H1 (cell line): ENCODE data around the gene OGG1. TPM values are rescaled to one million over a fixed set of nuclear protein-coding genes. Genes with fewer than 3 reads are reported as not detected.

Source experiments
- CTCF ChIA-PET: fragments of 300-600 bp; sonication (Branson Sonifier 250); formaldehyde crosslinking; loops from one replicate; lab custom pipeline; 2021; ENCODE audit not compliant: partially characterized antibody; lab: Charles Lee
- POLR2A ChIA-PET: fragments of 300-600 bp; sonication (Branson Sonifier 250); formaldehyde crosslinking; loops from one replicate; lab custom pipeline; 2021; ENCODE audit warnings: inconsistent platforms; ENCODE audit not compliant: partially characterized antibody; lab: Charles Lee
- DNase-seq, 2 experiments: peaks; one replicate each; pipeline versions ENCODE4 v3.0.0 to v3.0.0-alpha.2; 2010 to 2022; ENCODE audit warnings: low spot score in 2 of 2, low read depth in 1 of 2, mixed read lengths in 1 of 2
- FAIRE-seq: peaks from 2 replicates; lab custom pipeline; 2011; peaks lifted over from hg19 to GRCh38; lab: Jason Lieb, UNC
- H2AFZ ChIP-seq: 2 replicates; pipeline ENCODE4 v1.8.1; 2012; ENCODE audit warnings: low read length, inconsistent platforms
- H2AK5ac ChIP-seq: 2 replicates; pipeline ENCODE4 v1.6.1; 2013; ENCODE audit warnings: low read depth, low read length
- H2BK120ac ChIP-seq: replicated peaks from 2 replicates; pipeline ENCODE3; 2013; ENCODE audit warnings: low read depth, low read length, inconsistent platforms
- H2BK12ac ChIP-seq: 2 replicates; pipeline ENCODE4 v1.6.1; 2013; ENCODE audit warnings: low read depth, low read length
- H2BK15ac ChIP-seq: 2 replicates; pipeline ENCODE4 v1.6.1; 2013; ENCODE audit warnings: low read length
- H2BK20ac ChIP-seq: 2 replicates; pipeline ENCODE4 v1.6.1; 2013; ENCODE audit warnings: low read length
- H2BK5ac ChIP-seq: 2 replicates; pipeline ENCODE4 v1.6.1; 2013; ENCODE audit warnings: low read depth, low read length
- H3K14ac ChIP-seq: 2 replicates; pipeline ENCODE4 v1.6.1; 2013; ENCODE audit warnings: inconsistent platforms; ENCODE audit not compliant: insufficient read length
- H3K18ac ChIP-seq: 2 replicates; pipeline ENCODE4 v1.6.1; 2013; ENCODE audit warnings: low read length; ENCODE audit errors: extremely low read depth
- H3K23ac ChIP-seq: 2 replicates; pipeline ENCODE4 v1.6.1; 2013; ENCODE audit warnings: inconsistent platforms; ENCODE audit not compliant: insufficient read length
- H3K23me2 ChIP-seq: 2 replicates; pipeline ENCODE4 v1.6.1; 2013; ENCODE audit warnings: low read depth, low read length
- H3K27ac ChIP-seq: 2 replicates; pipeline ENCODE4 v1.6.1; 2011; ENCODE audit warnings: low read depth, low read length, inconsistent platforms
- H3K27me3 ChIP-seq, 4 experiments: replicated peaks in 1 of 4; 1 replicate in 1 of 4; 2 replicates in 3 of 4; pipeline versions ENCODE4 v1.6.1 to v1.8.1; 2011 to 2013; ENCODE audit warnings: low read length in 3 of 4, mild to moderate bottlenecking in 3 of 4, inconsistent platforms in 2 of 4, mixed read lengths in 2 of 4, moderate library complexity in 1 of 4; ENCODE audit not compliant: control insufficient read depth in 3 of 4, insufficient read depth in 3 of 4; ENCODE audit errors: extremely low read depth in 1 of 4
- H3K36me3 ChIP-seq, 4 experiments: 2 replicates each; pipeline versions ENCODE4 v1.6.1 to v1.8.1; 2011 to 2013; ENCODE audit warnings: mild to moderate bottlenecking in 4 of 4, low read length in 3 of 4, moderate library complexity in 2 of 4, control low read depth in 1 of 4, inconsistent platforms in 1 of 4; ENCODE audit not compliant: insufficient read depth in 4 of 4, control insufficient read depth in 2 of 4
- H3K4ac ChIP-seq: replicated peaks from 2 replicates; pipeline ENCODE3; 2013; ENCODE audit warnings: low read length, low read depth, mixed read lengths, inconsistent platforms; ENCODE audit not compliant: insufficient read length
- H3K4me1 ChIP-seq, 4 experiments: replicated peaks in 1 of 4; 1 replicate in 1 of 4; 2 replicates in 3 of 4; pipeline versions ENCODE4 v1.6.1 to v1.8.1; 2011 to 2013; ENCODE audit warnings: low read length in 3 of 4, inconsistent platforms in 2 of 4, mixed read lengths in 1 of 4; ENCODE audit not compliant: insufficient read depth in 4 of 4, control insufficient read depth in 3 of 4
- H3K4me2 ChIP-seq, 2 experiments: 2 replicates each; pipeline versions ENCODE4 v1.6.1 to v1.8.1; 2011 to 2013; ENCODE audit warnings: low read depth in 2 of 2, low read length in 2 of 2, control low read depth in 1 of 2, inconsistent platforms in 1 of 2, mild to moderate bottlenecking in 1 of 2; ENCODE audit not compliant: insufficient read depth in 1 of 2
- H3K4me3 ChIP-seq, 4 experiments: fragments of 200-600, 300-600 bp in 1 of 4; sonication (generic), shearing (Covaris generic), sonication (Bioruptor Twin) in 1 of 4; 2 replicates each; pipeline versions ENCODE4 v1.5.1 to v1.8.1; 2011 to 2016; ENCODE audit warnings: low read length in 4 of 4, low read depth in 3 of 4, control low read depth in 2 of 4, inconsistent platforms in 2 of 4, mild to moderate bottlenecking in 2 of 4, mixed read lengths in 1 of 4, moderate library complexity in 1 of 4; ENCODE audit not compliant: insufficient read depth in 2 of 4; ENCODE audit errors: extremely low read depth in 1 of 4
- H3K56ac ChIP-seq: replicated peaks from 2 replicates; pipeline ENCODE3; 2013; ENCODE audit warnings: low read depth, mild to moderate bottlenecking, mixed read lengths, low read length, inconsistent platforms; ENCODE audit not compliant: insufficient read length
- H3K79me1 ChIP-seq: 2 replicates; pipeline ENCODE4 v1.6.1; 2013; ENCODE audit warnings: low read depth, low read length, control low read depth
- H3K79me2 ChIP-seq, 2 experiments: 2 replicates each; pipeline versions ENCODE4 v1.6.1 to v1.8.1; 2012 to 2013; ENCODE audit warnings: low read length in 2 of 2, mild to moderate bottlenecking in 2 of 2, inconsistent platforms in 1 of 2; ENCODE audit not compliant: insufficient read depth in 2 of 2, control insufficient read depth in 1 of 2
- H3K9ac ChIP-seq, 4 experiments: replicated peaks in 1 of 4; 1 replicate in 1 of 4; 2 replicates in 3 of 4; pipeline versions ENCODE4 v1.6.1 to v1.8.1; 2011 to 2013; ENCODE audit warnings: low read depth in 3 of 4, low read length in 3 of 4, control low read depth in 2 of 4, mild to moderate bottlenecking in 2 of 4, moderate library complexity in 2 of 4, inconsistent platforms in 1 of 4; ENCODE audit errors: extremely low read depth in 1 of 4
- H3K9me3 ChIP-seq, 2 experiments: 2 replicates each; pipeline versions ENCODE4 v1.6.1 to v1.8.1; 2012 to 2013; ENCODE audit warnings: mild to moderate bottlenecking in 2 of 2, moderate library complexity in 2 of 2, control low read depth in 1 of 2, inconsistent platforms in 1 of 2, low read depth in 1 of 2, low read length in 1 of 2, mixed read lengths in 1 of 2; ENCODE audit not compliant: insufficient read depth in 2 of 2
- H4K20me1 ChIP-seq, 2 experiments: replicated peaks in 1 of 2; 2 replicates each; pipeline versions ENCODE3 to v1.8.1; 2011 to 2013; ENCODE audit warnings: inconsistent platforms in 2 of 2, low read length in 2 of 2, mild to moderate bottlenecking in 1 of 2; ENCODE audit not compliant: insufficient read depth in 2 of 2, control insufficient read depth in 1 of 2
- H4K5ac ChIP-seq: 2 replicates; pipeline ENCODE4 v1.6.1; 2013; ENCODE audit warnings: low read length, low read depth, mixed read lengths, inconsistent platforms; ENCODE audit not compliant: insufficient read length
- H4K8ac ChIP-seq: 2 replicates; pipeline ENCODE4 v1.8.0; 2013; ENCODE audit warnings: mild to moderate bottlenecking, moderate library complexity, low read length, inconsistent platforms; ENCODE audit not compliant: insufficient read depth; ENCODE audit errors: extremely low read depth
- H4K91ac ChIP-seq: replicated peaks from 2 replicates; pipeline ENCODE3; 2013; ENCODE audit warnings: low read length, mixed read lengths, inconsistent platforms; ENCODE audit not compliant: insufficient read length
- BRCA1 ChIP-seq: IDR thresholded peaks from 2 replicates; pipeline ENCODE4 v1.6.1; 2012; ENCODE audit warnings: low read depth, low read length, improper control_type of control experiment
- CHD2 ChIP-seq: IDR thresholded peaks from 2 replicates; pipeline ENCODE4 v1.6.1; 2012; ENCODE audit warnings: low read length, improper control_type of control experiment
- CTBP2 ChIP-seq: IDR thresholded peaks from 2 replicates; pipeline ENCODE4 v1.7.0; 2011; ENCODE audit warnings: borderline replicate concordance, mild to moderate bottlenecking, moderate library complexity, mixed read lengths, low read length; ENCODE audit not compliant: insufficient read depth, insufficient read length
- KDM1A ChIP-seq: fragments of 200-600, 300-600 bp; sonication (generic); IDR thresholded peaks from 2 replicates; pipeline ENCODE4 v1.7.1; 2016; ENCODE audit warnings: mild to moderate bottlenecking, low read length, borderline replicate concordance
- NRF1 ChIP-seq: IDR thresholded peaks from 2 replicates; pipeline ENCODE4 v1.6.1; 2011; ENCODE audit warnings: mild to moderate bottlenecking, low read depth, low read length, improper control_type of control experiment
- RFX5 ChIP-seq: IDR thresholded peaks from 2 replicates; pipeline ENCODE4 v1.6.1; 2011; ENCODE audit warnings: low read depth, low read length, improper control_type of control experiment, borderline replicate concordance
- SAP30 ChIP-seq: fragments of 300-600 bp; sonication (generic); IDR thresholded peaks from 2 replicates; pipeline ENCODE4 v1.7.1; 2012; ENCODE audit warnings: low read length, moderate library complexity, mild to moderate bottlenecking, inconsistent platforms; ENCODE audit not compliant: insufficient read depth, insufficient replicate concordance
- TBP ChIP-seq: IDR thresholded peaks from 2 replicates; pipeline ENCODE4 v1.6.1; 2011; ENCODE audit warnings: low read depth, low read length, improper control_type of control experiment
- WGBS, 2 experiments: shearing (Covaris generic) in 1 of 2; methylation state at CpG; one replicate each; pipeline versions ENCODE4 v1.1.6 to v1.1.7; 2013 to 2015; ENCODE audit warnings: low lambda C conversion rate in 2 of 2, mixed read lengths in 2 of 2, inconsistent platforms in 1 of 2, low coverage in 1 of 2, missing lambda C conversion rate in 1 of 2; ENCODE audit not compliant: insufficient replicate concordance in 2 of 2, insufficient coverage in 1 of 2, insufficient read length in 1 of 2; ENCODE audit errors: extremely low coverage in 1 of 2, missing lambda C conversion rate in 1 of 2; 5-methylcytosine and 5-hydroxymethylcytosine counted together
- polyA plus RNA-seq, 7 experiments: library from polyadenylated mRNA; depleted of rRNA in 3 of 7; stranded (reverse) in 5 of 7; unstranded in 2 of 7; fragments of >200 nt in 5 of 7; fragments of 200-250 nt in 2 of 7; gene quantifications; 1 replicate in 5 of 7; 2 replicates in 1 of 7; 4 replicates in 1 of 7; pipeline versions ENCODE4 v1.2.1 to v1.2.3, GENCODE V29; 2011 to 2013; ENCODE audit warnings: missing spikeins in 2 of 7, mixed read lengths in 2 of 7
- total RNA-seq: library from RNA; stranded (reverse); fragmentation: NEBNext Ultra II Directional; extraction: Animal tissue kit (Norgen Biotek cat#: 25700); gene quantifications from 2 replicates; pipeline ENCODE4 v1.2.1, GENCODE V29; 2021
- TF ChIP-seq, protein P1 (sequence below): IDR thresholded peaks from 2 replicates; pipeline ENCODE4 v1.6.1; 2012; ENCODE audit warnings: inconsistent platforms
- TF ChIP-seq, protein P2 (sequence below): IDR thresholded peaks from 2 replicates; pipeline ENCODE4 v1.6.1; 2011; ENCODE audit warnings: low read length, improper control_type of control experiment

Gene OGG1
- total and polyA plus RNA-seq, 2 of the 8 experiments (the other 6 are each of a cell fraction or from before 2014, with no cell fraction given) = 29.6 to 46.8 TPM

DNA sequence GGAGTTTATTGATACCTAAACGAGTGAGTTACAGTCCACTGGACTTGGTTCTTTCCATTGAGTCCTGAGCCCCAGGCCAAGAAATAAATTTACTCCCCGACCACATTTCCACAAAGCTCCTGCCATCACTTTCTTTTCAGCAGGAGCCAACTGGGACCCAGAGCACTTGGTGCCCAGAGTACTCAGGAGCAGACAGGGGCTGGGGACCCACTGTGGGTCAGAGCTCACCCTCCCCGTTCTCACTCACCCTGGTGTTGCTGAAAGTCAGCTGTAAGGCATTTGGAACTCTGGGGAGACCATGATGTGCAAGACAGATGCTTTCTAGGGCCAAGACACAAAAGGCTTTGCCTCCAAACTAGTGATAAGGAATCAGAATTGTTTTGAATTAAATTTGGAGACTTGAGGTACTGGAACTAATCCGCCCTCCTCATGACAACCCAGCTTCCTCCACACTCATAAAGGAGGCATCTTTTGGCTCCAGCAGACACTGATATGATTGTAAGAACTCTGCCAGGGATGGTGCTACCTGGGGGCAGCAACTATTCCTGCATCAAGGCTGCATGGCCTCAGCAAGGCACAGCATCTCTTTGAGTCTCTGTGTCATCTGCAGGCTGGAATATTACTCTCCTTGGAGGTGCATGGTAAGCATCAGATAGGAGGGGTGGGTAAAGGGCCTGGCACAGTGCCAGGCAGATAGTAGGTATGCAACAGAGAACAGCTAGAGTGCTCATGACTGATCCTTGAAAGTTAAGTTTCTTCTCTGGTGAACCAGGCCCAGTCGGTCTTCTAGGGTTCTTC lies 27.3 kb downstream of the OGG1 start:
- H2BK12ac ChIP-seq = no peak overlapping the region
- H4K5ac ChIP-seq = no peak overlapping the region
- no peaks in the 10 kb centered on the region for H3K9me3 ChIP-seq
- no peak overlapping the region for H2AK5ac ChIP-seq
- no peak overlapping the region for H3K14ac ChIP-seq
- no peaks in the 10 kb centered on the region for H3K4me1 ChIP-seq
- no peak overlapping the region for H2BK20ac ChIP-seq
- H2BK5ac ChIP-seq = no peak overlapping the region
- H3K4ac ChIP-seq = no peak overlapping the region
- H3K56ac ChIP-seq = no peak overlapping the region
- H4K91ac ChIP-seq = no peak overlapping the region
- H3K18ac ChIP-seq = no peak overlapping the region
- 82 to 100% methylated on average over 1 to 5 of the region's 5 CpGs for WGBS, 2 experiments
- no peak overlapping the region for H2BK15ac ChIP-seq
- CTCF ChIA-PET = interaction anchor here (0.6 to 1.9 kb wide), 3 partner anchors 9 to 387 kb away, joined by 4 to 9 read pairs (median 4); partner anchors contain the start of gene OGG1
- no peaks in the 10 kb centered on the region; the same call in 1 of the 2 replicates for H3K23me2 ChIP-seq
- H3K4me3 ChIP-seq = no peak overlapping the region
- no peak for DNase-seq
- POLR2A ChIA-PET = interaction anchor here (0.6 to 2.8 kb wide), 11 partner anchors 8 to 80 kb away, joined by 3 to 10 read pairs (median 4); partner anchors contain the start of genes ARPC4, BRPF1 and TADA3
- no peak overlapping the region for H3K27ac ChIP-seq
- H3K79me1 ChIP-seq = no peaks in the 10 kb centered on the region
- FAIRE-seq = no peak
- H4K20me1 ChIP-seq = no peaks in the 10 kb centered on the region
- H2AFZ ChIP-seq = no peak overlapping the region
- H3K23ac ChIP-seq = no peak overlapping the region
- H3K36me3 ChIP-seq = peaks cover under 1 to 8% (median 7%) of the 10 kb centered on the region in 4 experiments; a peak in 4 of 8 replicates
- no peaks in the 10 kb centered on the region for H3K79me2 ChIP-seq
- H3K4me2 ChIP-seq = no peak overlapping the region
- peaks cover 1 to 11% (median 5%) of the 10 kb centered on the region in 4 experiments; a peak in 6 of 7 replicates for H3K27me3 ChIP-seq
- no peak overlapping the region for H4K8ac ChIP-seq
- H2BK120ac ChIP-seq = no peak overlapping the region
- no peak overlapping the region for H3K9ac ChIP-seq
- TF ChIP-seq CTBP2 (no peak), NRF1 (no peak), BRCA1 (no peak), KDM1A (no peak), CHD2 (no peak), RFX5 (no peak), TBP (no peak), SAP30 (no peak)
- TF ChIP-seq, protein P1, sequence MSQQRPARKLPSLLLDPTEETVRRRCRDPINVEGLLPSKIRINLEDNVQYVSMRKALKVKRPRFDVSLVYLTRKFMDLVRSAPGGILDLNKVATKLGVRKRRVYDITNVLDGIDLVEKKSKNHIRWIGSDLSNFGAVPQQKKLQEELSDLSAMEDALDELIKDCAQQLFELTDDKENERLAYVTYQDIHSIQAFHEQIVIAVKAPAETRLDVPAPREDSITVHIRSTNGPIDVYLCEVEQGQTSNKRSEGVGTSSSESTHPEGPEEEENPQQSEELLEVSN = no peak
- TF ChIP-seq, protein P2, sequence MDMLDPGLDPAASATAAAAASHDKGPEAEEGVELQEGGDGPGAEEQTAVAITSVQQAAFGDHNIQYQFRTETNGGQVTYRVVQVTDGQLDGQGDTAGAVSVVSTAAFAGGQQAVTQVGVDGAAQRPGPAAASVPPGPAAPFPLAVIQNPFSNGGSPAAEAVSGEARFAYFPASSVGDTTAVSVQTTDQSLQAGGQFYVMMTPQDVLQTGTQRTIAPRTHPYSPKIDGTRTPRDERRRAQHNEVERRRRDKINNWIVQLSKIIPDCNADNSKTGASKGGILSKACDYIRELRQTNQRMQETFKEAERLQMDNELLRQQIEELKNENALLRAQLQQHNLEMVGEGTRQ = no peak
